GM20000 (cell line): Measurements from ENCODE around the gene STAC3.

Source experiments
- DNase-seq: peaks from one replicate; pipeline ENCODE4 v3.0.0; 2012; ENCODE audit warnings: low spot score
- CTCF ChIP-seq: IDR thresholded peaks from 2 replicates; pipeline ENCODE4 v1.5.1; 2012; ENCODE audit warnings: mild to moderate bottlenecking, control low read depth; ENCODE audit errors: extremely low read depth, missing control alignments

STAC3 gene

GRCh38 chr12:57207731-57208630 is 43.0 kb downstream of the STAC3 start:
- DNase-seq = no peak
- no peak for TF ChIP-seq CTCF

GRCh38 chr12:57205931-57206330 is 45.1 kb downstream of the STAC3 start:
- no peak for DNase-seq
- no peak for TF ChIP-seq CTCF

- TF ChIP-seq CTCF = no peak
- DNase-seq = no peak
These were observed 45.8 kb downstream of the STAC3 start for GRCh38 chr12:57205186-57205585.

- no peak for TF ChIP-seq CTCF
These were observed 46.5 kb downstream of the STAC3 start for GRCh38 chr12:57204454-57204853.

GRCh38 chr12:57203791-57204190 is 47.2 kb downstream of the STAC3 start:
- no peak for DNase-seq
- no peak for TF ChIP-seq CTCF

More at GRCh38 chr12:57204454-57204853, 46.5 kb downstream of the STAC3 start:
- DNase-seq = no peak

GRCh38 chr12:57203201-57203600 is 47.8 kb downstream of the STAC3 start:
- no peak for TF ChIP-seq CTCF
- no peak for DNase-seq

GRCh38 chr12:57202321-57202720 is 48.7 kb downstream of the STAC3 start:
- TF ChIP-seq CTCF = no peak
- DNase-seq = no peak
